Upper lobe of left lung (tissue), 6 donors: ENCODE measurements around the gene ZBTB8B. TPM values are rescaled to one million over a fixed set of nuclear protein-coding genes. Genes with fewer than 3 reads are reported as not detected.

ENCODE experiments used
- ATAC-seq, 2 donors: fragments of 200-7000 bp; cut with Tn5 transposase; one replicate each; pipeline ENCODE4 v1.9.1; 2022; ENCODE audit warnings: mild to moderate bottlenecking in 2 of 2, moderate library complexity in 2 of 2; ENCODE audit not compliant: low FRiP score in 2 of 2
- DNase-seq, 2 donors: peaks; one replicate each; pipeline ENCODE4 v3.0.0-alpha.2; 2019 to 2020
- H3K27ac ChIP-seq, 4 donors: fragments of 200-600 bp; sonication (generic); one replicate each; pipeline ENCODE4 v1.5.1; 2016 to 2019
- H3K27me3 ChIP-seq, 4 donors: fragments of 200-600 bp; sonication (generic); one replicate each; pipeline ENCODE4 v1.5.1; 2017 to 2019
- H3K36me3 ChIP-seq, 4 donors: fragments of 200-600 bp; sonication (generic); one replicate each; pipeline ENCODE4 v1.5.1; 2016 to 2019
- H3K4me1 ChIP-seq, 4 donors: fragments of 200-600 bp; sonication (generic); one replicate each; pipeline ENCODE4 v1.5.1; 2018 to 2019
- H3K4me3 ChIP-seq, 4 donors: fragments of 200-600 bp; sonication (generic); one replicate each; pipeline ENCODE4 v1.5.1; 2017 to 2019; ENCODE audit warnings: mild to moderate bottlenecking in 2 of 4, moderate library complexity in 1 of 4
- H3K9me3 ChIP-seq, 4 donors: fragments of 200-600 bp; sonication (generic); one replicate each; pipeline ENCODE4 v1.5.1; 2018 to 2019
- EP300 ChIP-seq, 4 donors: sonication (generic); formaldehyde crosslinking; IDR thresholded peaks; one replicate each; pipeline ENCODE4 v1.5.1; 2017; ENCODE audit warnings: antibody characterized with exemption in 4 of 4, control low read depth in 2 of 4
- POLR2A ChIP-seq, 4 donors: fragments of 450-650 bp; IDR thresholded peaks; one replicate each; pipeline ENCODE4 v1.5.1; 2016 to 2017; ENCODE audit warnings: antibody characterized with exemption in 4 of 4, mild to moderate bottlenecking in 2 of 4
- POLR2AphosphoS5 ChIP-seq, 2 donors: sonication (generic); formaldehyde crosslinking; IDR thresholded peaks; one replicate each; pipeline ENCODE4 v1.5.1; 2017; ENCODE audit warnings: antibody characterized with exemption in 2 of 2
- WGBS, 2 donors: methylation state at CpG; one replicate each; pipeline ENCODE4 v1.1.5; 2017 to 2018; 5-methylcytosine and 5-hydroxymethylcytosine counted together
- total RNA-seq, 6 donors: library from RNA; depleted of rRNA in 4 of 6; stranded (reverse); fragments of >200 nt in 4 of 6; gene quantifications; one replicate each; pipeline versions ENCODE4 v1.1.0 to v1.2.1, GENCODE V29; 2016 to 2021
- TF ChIP-seq, protein P1 (sequence below), 6 experiments: fragments of 450-650 bp in 4 of 6; fragments of 200-600 bp in 2 of 6; sonication (generic) in 2 of 6; IDR thresholded peaks; one replicate each; pipeline ENCODE4 v1.5.1; 2016 to 2019; ENCODE audit warnings: antibody characterized with exemption in 6 of 6
- donor health status: DM: no; HTN: no; CAD: no; lungs with moderate emphysema.
- donor health status: DM: no; HTN: yes; CAD: no; lungs with severe emphysema.

ZBTB8B gene
- total RNA-seq, 6 donors from 2014 or later = under 0.01 to 0.10 (median 0.01) TPM; not detected in 2

DNA sequence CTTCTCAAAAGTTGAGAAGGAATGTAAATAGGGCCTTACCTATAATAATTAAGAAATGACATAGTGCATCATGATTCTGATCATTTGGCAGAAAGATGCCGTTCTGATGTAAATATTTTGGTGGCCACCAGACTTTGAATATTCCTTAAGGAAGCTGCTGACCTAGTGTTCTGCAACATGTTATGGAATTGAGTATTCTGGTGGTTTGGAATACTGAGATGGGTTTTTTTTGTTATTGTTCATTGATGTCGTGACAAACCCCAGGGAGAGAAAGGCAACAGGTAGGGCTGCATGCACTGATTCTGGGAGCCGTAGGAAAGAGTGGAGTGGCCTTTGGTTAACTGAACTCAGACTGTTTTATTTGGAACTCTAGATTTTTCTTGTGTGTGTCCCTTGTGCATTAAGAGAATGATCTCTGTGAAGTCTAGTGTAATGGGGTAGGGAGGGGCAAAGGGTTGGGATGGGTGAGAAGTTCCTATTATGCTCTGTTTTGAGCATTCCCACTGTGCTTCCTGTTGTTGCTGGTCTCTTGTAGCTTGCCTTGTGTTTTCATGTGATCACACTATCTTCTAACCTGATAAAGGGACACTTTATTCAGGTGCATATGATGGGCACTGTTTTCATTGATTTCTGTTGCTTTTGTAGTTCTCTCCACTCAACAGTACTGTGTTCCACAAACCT is 25.0 kb downstream of the ZBTB8B start:
- no peak for ATAC-seq
- no peaks in the 10 kb centered on the region for H3K36me3 ChIP-seq
- TF ChIP-seq EP300 (IDR thresholded peaks at IDR 0.05) (no peak), POLR2A (IDR thresholded peaks at IDR 0.05) (no peak), POLR2AphosphoS5 (IDR thresholded peaks at IDR 0.05) (no peak)
- TF ChIP-seq, protein P1, sequence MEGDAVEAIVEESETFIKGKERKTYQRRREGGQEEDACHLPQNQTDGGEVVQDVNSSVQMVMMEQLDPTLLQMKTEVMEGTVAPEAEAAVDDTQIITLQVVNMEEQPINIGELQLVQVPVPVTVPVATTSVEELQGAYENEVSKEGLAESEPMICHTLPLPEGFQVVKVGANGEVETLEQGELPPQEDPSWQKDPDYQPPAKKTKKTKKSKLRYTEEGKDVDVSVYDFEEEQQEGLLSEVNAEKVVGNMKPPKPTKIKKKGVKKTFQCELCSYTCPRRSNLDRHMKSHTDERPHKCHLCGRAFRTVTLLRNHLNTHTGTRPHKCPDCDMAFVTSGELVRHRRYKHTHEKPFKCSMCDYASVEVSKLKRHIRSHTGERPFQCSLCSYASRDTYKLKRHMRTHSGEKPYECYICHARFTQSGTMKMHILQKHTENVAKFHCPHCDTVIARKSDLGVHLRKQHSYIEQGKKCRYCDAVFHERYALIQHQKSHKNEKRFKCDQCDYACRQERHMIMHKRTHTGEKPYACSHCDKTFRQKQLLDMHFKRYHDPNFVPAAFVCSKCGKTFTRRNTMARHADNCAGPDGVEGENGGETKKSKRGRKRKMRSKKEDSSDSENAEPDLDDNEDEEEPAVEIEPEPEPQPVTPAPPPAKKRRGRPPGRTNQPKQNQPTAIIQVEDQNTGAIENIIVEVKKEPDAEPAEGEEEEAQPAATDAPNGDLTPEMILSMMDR (IDR thresholded peaks at IDR 0.05) = no peak
- peaks cover 0 to 6% (median 0%) of the 10 kb centered on the region in 4 donors for H3K4me1 ChIP-seq
- DNase-seq = no peak
- 87 to 90% methylated on average over 3 of the region's 3 CpGs for WGBS, 2 donors
- no peaks in the 10 kb centered on the region for H3K9me3 ChIP-seq
- no peak overlapping the region for H3K4me3 ChIP-seq
- H3K27ac ChIP-seq = no peak overlapping the region
- H3K27me3 ChIP-seq = no peaks in the 10 kb centered on the region

GRCh38 chr1:32491386-32491785 is 26.5 kb downstream of the ZBTB8B start:
- Histone ChIP-seq H3K4me1 (peaks cover 0 to 13% (median 6%) of the 10 kb centered on the region in 4 donors), H3K27me3 (no peaks in the 10 kb centered on the region), H3K36me3 (no peaks in the 10 kb centered on the region), H3K27ac (no peak overlapping the region), H3K4me3 (no peak overlapping the region), H3K9me3 (no peaks in the 10 kb centered on the region)
- 85 to 100% methylated on average over 2 of the region's 2 CpGs for WGBS, 2 donors
- ATAC-seq = no peak
- TF ChIP-seq EP300 (IDR thresholded peaks at IDR 0.05) (no peak), POLR2AphosphoS5 (IDR thresholded peaks at IDR 0.05) (no peak), POLR2A (IDR thresholded peaks at IDR 0.05) (no peak)
- TF ChIP-seq, protein P1 (IDR thresholded peaks at IDR 0.05) = no peak
- DNase-seq = no peak

- Histone ChIP-seq H3K36me3 (no peaks in the 10 kb centered on the region), H3K4me1 (peaks cover 0 to 16% (median 12%) of the 10 kb centered on the region in 4 donors), H3K27me3 (no peaks in the 10 kb centered on the region), H3K9me3 (no peaks in the 10 kb centered on the region), H3K4me3 (no peak overlapping the region), H3K27ac (no peak overlapping the region)
- 52 to 80% methylated on average over 1 of the region's 1 CpG for WGBS, 2 donors
- no peak for TF ChIP-seq EP300 (IDR thresholded peaks at IDR 0.05)
- no peak for TF ChIP-seq POLR2A (IDR thresholded peaks at IDR 0.05)
- TF ChIP-seq, protein P1 (IDR thresholded peaks at IDR 0.05) = no peak
- TF ChIP-seq POLR2AphosphoS5 (IDR thresholded peaks at IDR 0.05) = no peak
- DNase-seq (no peak), ATAC-seq (no peak)
These were observed 29.3 kb downstream of the ZBTB8B start for GRCh38 chr1:32494196-32494595.

GRCh38 chr1:32494711-32495337 is 30.0 kb downstream of the ZBTB8B start:
- TF ChIP-seq, protein P1 (IDR thresholded peaks at IDR 0.05) = no peak
- no peak for TF ChIP-seq POLR2A (IDR thresholded peaks at IDR 0.05)
- no peak for TF ChIP-seq POLR2AphosphoS5 (IDR thresholded peaks at IDR 0.05)
- TF ChIP-seq EP300 (IDR thresholded peaks at IDR 0.05) = no peak
- Histone ChIP-seq H3K4me3 (no peak overlapping the region), H3K27me3 (no peaks in the 10 kb centered on the region), H3K27ac (no peak overlapping the region), H3K9me3 (no peaks in the 10 kb centered on the region), H3K4me1 (peaks cover 0 to 20% (median 15%) of the 10 kb centered on the region in 4 donors), H3K36me3 (no peaks in the 10 kb centered on the region)
- ATAC-seq = no peak
- DNase-seq = no peak
- 82 to 84% methylated on average over 7 of the region's 7 CpGs for WGBS, 2 donors
